ENCODE measurements around the gene IFNW1.

The IFNW1 gene

GRCh38 chr9:21104787-21105186 lies 36.8 kb downstream of the IFNW1 start:
- DNase-seq = no peak

DNA sequence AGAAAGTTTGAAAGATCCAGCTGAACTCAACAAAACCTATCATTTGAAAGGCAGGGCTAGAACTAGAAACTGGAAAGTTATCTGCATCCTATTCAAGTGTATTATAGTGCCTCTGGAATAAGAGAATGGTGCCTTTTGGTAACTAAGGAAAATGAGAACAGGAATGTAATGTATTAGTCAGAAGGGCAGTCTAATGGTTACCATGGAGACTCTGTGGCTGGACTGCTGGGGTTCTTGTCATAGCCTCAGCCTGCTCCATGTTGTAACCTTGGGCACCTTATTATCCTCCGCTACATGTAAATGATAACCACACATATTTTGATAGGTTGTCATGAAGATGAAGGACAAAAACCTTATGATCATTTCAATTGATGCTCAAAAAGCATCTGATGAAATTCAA lies 39.3 kb downstream of the IFNW1 start:
- DNase-seq = no peak

GRCh38 chr9:21097817-21098216 lies 43.8 kb downstream of the IFNW1 start:
- no peak for DNase-seq

GRCh38 chr9:21096901-21097255 lies 44.8 kb downstream of the IFNW1 start:
- DNase-seq = no peak

DNA sequence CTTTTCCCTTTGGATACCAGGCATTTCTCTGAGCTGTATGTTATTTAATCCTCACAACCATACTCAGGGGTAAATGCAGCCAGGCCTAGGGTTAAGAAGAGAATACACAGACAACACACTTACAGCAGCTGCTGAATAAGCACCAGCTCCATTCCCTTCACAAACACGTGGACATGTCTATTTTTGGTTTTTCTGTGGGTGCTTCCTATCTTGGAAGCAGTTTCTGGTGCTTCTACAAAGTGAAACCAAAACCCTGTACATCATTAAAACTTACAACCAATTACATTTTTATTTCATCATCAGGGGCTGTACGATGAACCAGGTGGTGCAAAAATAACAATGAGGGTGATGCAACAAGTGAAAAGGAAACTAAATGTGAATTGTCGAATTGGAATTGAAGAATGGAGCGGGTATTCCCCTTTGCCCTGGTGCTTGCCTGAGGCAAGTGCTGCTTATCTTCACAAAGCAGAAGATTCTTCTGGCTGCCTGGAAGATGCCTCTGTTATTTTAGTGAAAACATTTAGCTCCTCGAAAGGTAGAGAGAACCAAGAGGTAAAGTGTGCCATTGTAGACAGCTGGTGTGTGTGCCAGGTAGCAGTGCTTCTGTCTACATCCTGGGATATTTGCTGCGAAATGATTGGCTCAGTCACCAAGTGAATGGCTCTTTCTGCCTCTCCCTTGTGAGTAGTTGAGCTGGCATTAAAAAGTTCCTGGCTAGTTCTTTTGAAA lies 45.3 kb downstream of the IFNW1 start:
- DNase-seq = no peak

DNA sequence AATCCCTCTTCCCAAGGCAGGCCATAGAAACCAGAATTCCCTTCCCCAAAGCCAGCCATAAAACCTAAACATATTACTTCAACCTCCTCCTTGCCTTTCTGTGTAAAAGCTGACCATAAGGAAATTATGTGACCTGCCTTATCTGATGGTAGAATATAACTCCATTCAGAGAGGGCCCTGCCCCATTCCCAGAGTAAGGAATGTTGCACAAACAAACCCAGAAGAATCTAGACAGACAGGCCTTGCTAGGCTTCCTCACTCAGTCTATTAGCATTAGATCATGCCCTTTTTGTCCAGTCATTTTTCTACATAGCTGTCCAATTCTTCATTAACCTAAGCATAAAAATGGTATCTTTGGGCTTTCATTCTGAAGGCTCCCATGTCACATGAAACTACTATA lies 46.1 kb downstream of the IFNW1 start:
- DNase-seq = no peak
